Central memory CD4-positive, alpha-beta T cell (primary cell): Measurements from ENCODE around the gene IRF4.

Experiments
- DNase-seq: peaks from one replicate; pipeline ENCODE4 v3.0.0; 2022

IRF4 gene

DNA sequence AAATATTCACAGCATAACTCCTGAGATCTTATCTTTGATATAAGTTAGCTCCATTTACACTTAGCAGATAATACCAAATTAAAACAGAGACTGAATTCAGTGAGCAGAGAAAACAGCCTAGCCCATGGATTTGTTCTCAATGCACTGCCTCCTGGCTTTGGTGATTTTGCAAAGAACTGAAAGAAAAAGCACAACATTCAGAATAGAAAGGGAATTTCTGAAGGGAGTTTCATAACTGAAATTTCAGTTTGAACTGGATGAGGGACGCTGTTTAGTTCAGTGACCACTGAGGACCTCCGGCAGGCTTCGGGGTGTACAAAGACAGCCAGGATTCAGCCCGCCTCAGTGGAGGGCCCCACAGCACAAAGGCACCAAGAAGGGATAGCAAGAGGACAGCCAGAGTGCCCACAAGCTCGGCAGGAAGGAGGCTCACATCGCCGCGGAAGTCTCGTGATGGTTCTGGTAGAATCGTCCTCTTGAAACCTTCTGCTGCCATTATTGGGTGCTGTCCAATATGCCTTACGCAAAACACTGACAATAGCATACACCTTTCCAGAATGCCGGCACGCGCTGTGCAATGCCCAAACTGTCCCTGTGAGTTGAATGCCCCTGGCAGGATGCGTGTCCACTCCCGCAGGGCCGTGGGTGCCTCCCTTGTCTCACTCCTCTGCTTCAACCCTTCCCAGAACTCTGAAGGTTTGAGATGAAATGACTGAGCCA is 9.7 kb upstream of the IRF4 start:
- no peak for DNase-seq

DNA sequence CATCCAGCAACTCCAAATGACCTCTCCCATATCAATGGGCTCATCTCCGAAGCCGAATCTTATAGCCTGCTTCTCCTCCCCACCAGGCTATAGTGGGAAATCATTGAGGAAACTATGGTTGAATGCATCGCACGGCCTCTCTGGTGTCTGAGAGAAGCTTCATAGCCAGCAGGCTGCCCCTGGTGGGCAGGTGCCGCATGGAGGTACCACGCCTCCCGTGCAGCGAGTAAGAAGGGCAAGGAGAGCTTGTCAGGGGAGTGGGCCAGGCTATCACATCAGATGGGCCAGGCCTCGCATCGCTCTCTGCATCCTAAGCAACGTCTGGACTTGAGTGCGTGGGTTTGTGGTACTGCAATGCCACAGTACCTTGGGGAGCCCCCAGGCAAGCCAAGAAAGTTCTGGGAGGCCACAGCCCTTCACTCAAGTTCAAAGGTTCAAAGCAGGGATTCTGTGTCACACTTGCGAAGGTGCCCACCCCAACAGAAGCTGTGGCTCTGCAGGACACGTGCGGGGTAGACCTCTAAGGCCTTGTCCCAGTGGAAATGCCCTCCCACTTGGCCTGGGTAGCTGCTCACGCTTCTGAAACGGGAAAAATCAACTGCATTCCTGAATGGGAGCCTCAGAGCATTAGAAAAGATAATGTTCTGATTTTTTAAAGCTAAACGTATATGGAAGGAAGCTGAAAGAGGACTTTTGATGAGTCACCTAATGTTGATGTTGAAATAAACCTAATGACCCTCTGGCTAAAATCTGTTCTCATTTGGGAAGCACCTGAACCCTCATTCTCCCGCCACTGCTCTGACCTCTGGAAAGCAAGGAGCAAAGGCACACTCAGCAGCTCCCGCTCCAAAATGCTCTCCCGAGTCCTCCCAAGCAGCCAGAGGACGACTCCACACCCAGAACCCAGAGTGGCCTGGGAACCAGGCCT is 8.4 kb upstream of the IRF4 start:
- no peak for DNase-seq

- no peak for DNase-seq
Observed at GRCh38 chr6:383856-384255, 7.7 kb upstream of the IRF4 start.

DNA sequence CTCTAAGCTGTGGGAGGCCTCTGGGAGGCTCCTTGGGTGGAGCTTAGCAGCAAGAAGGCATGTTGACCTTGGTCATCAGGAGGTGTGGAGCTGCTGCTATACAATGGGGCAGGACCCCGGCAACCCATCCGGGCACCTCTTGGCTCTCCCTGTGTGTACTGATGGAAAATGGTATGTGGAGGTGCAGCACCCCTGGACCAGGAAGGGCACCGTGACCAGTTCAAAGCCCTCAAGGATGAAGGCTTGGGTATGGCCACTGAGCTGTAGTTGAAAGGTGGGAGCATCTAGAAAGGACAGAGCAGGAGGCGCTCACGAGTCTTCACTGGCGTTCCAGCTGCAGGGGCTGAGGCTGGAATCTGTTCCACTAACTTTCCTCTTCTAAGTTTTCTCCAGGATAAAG is 6.7 kb upstream of the IRF4 start:
- no peak for DNase-seq

DNA sequence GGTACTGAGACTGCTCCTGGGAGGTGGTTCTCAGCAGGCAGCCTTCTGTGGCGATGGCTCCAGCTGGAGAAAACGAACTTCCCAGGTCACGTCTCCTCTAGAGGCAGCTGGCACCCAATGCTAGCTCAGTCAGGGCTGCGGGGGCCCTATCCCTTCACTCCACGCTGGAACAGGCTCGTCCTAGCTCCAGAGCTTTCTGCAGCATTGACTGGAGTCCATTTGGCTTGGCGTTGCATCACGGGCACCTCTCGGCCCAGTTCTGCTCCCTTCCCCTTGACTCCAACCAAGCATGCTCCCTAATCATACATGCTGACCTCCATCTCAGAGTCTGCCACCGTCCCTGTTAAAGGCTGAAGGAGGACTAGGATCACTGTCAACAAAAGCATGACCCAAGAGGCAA is 5.9 kb upstream of the IRF4 start:
- DNase-seq = no peak

GRCh38 chr6:386688-387266 is 4.8 kb upstream of the IRF4 start:
- no peak for DNase-seq

DNA sequence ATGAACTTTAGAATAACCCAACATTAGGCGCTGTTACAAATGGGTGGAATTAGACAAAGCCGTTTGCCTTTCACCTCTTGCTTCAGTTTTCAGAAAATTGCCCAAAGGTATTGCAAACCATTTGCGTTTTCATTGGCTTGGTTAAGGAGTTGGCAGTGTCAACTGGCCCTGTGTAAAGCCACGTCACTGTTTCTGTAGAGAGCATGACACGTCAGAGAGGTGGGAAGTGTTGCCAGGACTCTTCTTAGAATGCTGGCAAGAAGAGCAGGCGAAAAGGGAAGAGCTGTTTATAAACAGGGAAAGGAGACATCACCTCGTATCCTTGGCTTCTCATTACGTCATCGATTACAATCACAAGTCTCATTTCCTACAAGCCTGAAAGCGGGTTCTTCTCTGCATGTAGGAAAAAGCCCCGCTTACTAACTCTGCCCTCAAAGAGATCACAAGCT is 4.2 kb upstream of the IRF4 start:
- DNase-seq = no peak

DNA sequence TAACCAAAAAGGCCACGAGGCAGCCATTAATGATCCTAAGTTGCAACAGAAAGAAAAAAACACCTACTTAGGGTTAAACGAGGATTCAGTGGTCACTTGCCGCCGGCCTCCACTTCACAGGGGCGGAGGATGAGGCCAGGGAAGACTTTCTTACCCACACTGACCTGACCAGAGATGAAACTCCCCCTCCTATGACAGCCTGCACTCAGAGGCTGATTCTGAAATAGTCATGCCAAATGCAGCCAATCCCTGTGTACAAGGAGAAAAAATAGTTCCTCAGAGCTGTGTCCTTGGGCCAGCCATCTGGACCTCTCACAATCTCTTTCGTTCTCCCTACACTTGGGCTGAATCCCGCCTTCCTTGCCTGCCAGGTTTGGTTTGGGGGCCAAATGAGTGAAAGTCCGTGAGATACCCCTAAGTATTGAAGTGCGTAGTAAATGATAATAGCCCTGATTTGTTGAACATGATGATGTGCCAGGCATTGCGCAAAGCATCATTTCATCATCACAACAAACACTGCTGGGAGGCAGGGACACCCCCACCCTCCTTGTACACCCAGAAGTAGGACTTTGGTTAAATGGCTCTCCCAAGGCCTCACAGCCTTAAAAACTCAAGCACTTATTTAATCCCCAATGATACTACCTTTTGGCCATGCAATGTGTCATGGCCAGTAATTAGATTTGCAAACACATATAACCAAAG is 3.2 kb upstream of the IRF4 start:
- no peak for DNase-seq

GRCh38 chr6:389143-389542 is 2.4 kb upstream of the IRF4 start:
- no peak for DNase-seq

- peak; percentile 26 for DNase-seq
Observed at GRCh38 chr6:389622-390021, 1.9 kb upstream of the IRF4 start.

DNA sequence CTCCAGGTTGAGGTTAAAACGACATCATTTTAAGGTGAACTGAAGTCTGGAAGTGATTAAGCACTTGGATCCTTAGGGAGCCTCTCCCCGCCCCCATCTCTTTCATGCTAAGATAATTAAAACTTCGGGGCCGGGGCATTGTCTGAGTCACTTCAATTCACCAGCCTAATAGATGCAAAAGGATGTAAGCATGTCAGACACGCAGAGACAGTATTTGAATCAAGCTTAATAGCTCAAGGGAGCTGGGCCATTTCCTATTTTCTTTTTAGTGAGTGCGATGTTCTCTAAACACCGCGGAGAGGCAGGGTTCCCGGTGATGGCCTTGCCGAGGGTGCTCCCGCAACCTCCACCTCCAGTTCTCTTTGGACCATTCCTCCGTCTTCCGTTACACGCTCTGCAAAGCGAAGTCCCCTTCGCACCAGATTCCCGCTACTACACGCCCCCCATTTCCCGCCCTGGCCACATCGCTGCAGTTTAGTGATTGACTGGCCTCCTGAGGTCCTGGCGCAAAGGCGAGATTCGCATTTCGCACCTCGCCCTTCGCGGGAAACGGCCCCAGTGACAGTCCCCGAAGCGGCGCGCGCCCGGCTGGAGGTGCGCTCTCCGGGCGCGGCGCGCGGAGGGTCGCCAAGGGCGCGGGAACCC is 516 bp upstream of the IRF4 start:
- DNase-seq = no peak

DNA sequence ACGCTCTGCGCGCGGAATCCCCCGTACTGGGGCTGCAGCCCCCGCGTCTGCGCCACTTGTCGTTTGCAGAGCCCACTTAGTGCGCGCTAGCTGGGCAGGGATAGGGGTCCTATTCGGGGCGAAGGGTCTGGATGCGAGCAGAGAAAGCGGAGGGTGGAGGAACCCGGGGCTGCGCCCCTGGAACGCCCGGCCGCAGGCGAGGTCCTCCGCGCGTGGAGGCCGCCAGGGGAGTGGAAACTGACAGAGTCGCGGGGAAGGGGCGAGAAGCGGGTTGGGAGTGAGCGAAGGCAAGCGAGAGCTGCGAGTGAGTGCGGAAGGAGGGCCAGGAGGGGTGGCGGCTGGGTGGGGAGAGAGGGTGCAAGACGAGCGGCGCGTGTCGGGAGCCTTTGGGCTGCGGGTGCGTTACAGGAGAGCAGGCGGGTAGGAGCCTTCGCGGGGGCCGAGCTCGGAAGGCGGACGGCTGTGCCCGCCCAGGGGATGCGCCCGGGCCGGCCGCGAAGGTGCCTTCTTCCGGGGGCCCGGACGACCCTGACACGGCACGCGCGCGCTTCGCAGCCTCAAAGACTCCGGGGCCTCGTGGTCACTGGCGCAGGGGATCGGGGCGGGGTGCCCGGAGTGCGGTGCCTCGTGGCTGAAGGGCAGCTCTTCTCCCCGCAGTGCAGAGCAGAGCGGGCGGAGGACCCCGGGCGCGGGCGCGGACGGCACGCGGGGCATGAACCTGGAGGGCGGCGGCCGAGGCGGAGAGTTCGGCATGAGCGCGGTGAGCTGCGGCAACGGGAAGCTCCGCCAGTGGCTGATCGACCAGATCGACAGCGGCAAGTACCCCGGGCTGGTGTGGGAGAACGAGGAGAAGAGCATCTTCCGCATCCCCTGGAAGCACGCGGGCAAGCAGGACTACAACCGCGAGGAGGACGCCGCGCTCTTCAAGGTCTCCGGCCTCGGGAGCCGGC is 1.2 kb downstream of the IRF4 start:
- DNase-seq = peak; percentile 24

DNA sequence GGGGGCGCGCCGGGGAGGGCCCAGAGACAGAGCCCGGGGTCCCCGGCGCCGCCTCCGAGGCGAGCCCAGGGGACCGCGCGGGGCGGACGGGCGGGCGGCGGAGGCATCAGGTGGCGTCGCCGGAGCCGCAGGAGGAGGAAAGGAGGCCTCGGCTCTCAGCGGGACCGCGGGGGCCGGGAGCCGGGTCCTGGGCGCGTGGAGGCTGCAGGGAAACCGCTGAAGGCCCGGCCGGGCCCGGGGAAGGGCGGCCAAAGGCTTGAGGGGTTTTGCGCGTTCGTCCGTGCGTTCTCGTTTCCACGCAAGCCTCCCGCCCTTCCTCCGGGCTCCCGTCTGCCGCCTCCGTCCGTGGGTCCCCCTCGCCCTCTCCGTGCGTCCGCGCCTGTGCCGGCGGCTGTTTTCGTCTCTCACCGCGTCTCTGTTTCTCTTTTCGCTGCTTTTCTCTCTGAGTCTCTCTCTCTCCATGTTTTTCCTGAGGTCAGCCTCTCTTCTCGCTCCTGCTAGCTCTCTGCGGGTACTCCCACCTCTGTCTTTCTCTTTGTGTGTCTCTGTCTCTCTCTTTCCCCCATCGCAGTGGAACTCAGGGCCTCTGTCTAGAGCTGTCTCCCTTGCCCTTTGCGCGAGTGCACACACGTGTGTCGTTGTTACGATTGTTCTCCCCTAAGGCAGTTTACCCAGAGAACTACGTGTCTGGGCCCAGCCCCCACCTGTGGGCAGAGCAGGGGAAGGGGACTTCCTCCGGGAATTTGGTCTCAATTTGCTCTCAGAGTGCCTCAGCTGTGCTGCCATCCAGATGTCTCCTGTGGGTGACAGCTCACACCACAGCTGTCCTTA is 2.1 kb downstream of the IRF4 start:
- no peak for DNase-seq

DNA sequence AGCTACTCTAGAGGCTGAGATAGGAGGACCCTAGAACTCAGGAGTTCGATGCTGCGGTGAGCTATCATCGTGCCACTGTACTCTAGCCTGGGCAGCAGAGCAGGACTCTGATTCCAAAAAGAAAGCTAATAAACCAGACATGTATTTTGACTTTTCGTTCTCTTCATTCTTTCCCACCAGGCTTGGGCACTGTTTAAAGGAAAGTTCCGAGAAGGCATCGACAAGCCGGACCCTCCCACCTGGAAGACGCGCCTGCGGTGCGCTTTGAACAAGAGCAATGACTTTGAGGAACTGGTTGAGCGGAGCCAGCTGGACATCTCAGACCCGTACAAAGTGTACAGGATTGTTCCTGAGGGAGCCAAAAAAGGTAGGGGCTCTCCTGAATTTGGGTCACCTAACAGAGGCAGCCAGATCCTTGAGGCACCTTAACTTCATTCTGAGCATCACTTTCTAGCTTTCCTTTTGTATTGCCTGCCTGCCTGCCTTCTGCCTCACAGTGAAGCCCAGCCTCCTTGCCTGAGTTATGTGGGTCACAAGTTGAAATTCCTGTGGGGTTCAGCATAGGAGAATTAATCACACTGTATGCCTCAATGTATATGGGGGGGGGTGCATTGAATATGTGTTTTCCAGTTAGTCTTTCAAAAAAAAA is 3.2 kb downstream of the IRF4 start:
- no peak for DNase-seq

DNA sequence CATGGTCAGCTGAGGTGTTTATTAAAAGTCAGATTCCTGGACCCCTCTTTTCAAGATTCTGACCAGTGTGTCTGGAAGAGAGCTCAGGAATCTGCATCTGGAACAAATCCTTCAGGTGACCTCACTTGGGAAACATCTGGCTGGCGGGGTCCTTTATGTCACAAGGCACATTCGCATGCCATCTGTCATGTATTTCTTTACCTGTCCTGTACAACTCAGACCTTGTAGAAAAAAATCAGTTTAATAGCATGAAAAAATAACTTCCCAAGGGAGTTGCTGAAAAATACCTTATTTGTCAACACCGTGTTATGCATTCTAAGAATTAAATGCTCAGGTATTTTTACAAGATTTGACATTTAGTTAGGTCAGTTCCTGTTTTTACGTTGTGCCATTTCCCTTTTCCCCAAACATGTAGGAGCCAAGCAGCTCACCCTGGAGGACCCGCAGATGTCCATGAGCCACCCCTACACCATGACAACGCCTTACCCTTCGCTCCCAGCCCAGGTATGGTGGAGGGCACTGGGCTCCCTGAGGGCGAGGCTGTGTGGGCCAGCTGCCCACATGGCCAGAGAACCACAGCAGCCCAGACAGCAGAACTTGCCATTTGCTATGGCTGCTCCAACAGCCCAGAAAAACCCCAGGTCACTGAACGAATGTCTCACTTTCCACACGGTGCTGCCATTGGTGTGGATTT is 4.0 kb downstream of the IRF4 start:
- no peak for DNase-seq

DNA sequence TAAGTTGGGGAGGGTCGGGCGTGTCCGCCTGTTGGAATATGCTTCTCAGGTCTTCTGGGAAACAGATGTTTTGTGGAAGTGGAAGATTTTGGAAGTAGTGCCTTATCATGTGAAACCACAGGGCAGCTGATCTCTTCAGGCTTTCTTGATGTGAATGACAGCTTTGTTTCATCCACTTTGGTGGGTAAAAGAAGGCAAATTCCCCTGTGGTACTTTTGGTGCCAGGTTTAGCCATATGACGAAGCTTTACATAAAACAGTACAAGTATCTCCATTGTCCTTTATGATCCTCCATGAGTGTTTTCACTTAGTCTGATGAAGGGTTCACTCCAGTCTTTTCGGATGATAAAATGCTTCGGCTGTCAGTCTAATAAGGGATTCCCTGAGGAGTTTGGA is 4.6 kb downstream of the IRF4 start:
- no peak for DNase-seq

DNA sequence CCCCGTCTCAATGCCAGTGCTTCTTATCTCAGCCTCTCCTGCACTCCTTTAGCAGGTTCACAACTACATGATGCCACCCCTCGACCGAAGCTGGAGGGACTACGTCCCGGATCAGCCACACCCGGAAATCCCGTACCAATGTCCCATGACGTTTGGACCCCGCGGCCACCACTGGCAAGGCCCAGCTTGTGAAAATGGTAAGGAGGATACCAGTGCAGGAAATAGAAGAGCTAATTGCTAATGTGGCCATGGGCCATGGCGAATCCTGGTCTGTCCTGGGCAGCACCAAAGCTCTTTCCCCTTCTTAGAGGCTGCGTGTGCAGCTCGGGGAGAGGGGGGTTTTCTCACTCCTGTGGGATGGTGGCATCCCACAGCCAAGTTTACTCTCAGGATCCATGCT is 5.5 kb downstream of the IRF4 start:
- no peak for DNase-seq

GRCh38 chr6:397604-398003 is 6.1 kb downstream of the IRF4 start:
- DNase-seq = no peak

DNA sequence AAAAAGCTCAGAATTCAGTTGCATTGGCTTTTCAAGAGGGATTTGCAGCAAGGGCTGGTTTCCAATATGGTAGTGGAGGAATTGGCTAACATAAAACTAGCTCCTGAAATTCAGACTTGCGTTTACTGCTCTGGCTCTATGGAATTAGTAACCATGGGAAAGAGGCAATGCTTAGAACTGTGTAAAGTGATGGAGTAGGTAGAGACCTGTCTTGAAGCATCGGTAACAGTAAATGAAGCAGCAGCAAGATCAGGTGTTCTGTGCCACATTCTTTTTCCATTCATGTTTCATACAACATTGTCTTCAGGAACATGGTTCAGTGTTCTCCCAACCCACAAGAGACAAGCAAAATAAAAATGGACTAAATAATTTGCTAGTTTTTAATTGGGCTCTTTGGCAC is 6.5 kb downstream of the IRF4 start:
- no peak for DNase-seq
